ENCODE results near the gene DCDC2.
A peak's percentile ranks its signal among the peaks of the same experiment; 100 is the strongest.
"Not testable (repeated sequence)": the region's sequence is repeated elsewhere in the genome, so short reads cannot be mapped to it uniquely, and the experiment has no call there.

Gene DCDC2

DNA sequence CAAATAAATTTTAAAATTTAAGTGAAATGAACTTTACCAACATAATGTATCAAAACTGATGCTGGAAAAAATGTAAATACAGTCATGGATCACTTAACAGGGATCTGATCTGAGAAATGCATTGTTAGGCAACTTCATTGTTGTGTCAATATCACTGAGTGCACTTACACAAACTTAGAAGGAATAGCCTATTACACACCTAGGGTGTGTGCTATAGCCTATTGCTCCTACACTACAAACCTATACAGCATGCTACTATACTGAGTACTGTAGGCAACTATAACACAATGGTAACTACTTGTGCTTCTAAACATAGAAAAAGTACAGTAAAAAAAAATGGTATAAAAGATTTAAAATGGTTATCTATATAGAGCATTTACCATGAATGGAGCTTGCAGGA, 104.5 kb downstream of the DCDC2 start:
- DNase-seq: no peak

DNA sequence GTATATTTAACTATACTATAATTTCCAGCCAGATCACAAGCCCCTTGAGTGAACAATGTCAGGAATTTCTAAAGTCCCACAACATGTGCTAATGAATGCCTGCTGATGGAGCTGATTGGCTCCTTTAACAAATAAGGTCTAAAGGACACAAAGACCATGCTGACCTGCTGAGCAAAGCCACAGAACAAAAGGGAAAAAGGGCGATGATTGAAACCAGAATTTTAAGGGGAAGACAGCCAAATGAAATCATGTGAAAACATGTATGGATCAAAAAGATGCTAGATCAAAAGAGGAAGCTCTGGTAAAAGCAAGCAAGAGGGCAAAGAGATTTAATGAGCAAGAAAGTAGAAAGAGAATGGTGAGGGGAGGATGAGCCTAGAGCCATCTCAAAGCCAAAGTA, 105.6 kb downstream of the DCDC2 start:
- DNase-seq: no peak

DNA sequence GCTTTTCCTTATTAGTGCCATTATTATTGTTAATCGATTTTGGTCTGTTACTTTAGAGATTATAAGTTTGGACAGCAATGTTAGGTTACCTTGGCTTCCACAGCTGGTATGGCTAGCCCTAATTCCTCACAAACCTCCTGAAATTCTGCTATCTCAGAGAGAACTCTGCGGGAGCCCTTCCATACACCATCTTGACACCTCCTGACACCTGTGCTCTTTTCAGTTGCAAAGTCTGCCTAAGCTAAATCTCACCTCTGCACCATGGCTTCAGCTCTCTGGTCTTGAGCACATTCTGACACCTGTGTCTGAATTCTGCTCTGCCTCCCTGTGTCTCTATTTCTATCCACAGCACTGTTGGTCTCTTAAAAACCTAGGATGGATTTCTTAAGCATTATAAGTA, 106.5 kb downstream of the DCDC2 start:
- no peak for DNase-seq

DNA sequence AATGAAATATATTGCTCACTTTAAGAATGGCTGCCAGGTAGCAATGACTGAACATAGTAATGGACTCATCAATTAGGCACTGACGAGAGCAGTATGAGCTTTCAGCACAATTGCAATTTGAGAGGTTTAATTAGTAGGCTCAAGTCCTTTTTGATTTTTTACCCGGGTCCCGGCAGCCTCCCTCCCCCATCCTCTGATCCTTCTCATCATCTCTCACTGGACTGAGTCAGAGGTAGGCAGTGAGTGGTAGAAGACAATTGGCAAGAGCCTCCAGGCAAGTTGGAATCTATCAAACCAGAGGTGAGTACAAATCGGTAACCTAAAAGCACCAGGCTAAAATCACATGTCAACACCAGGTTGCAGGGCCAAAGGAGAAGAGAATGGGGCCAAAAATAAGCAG, 107.9 kb downstream of the DCDC2 start:
- no peak for DNase-seq

DNA sequence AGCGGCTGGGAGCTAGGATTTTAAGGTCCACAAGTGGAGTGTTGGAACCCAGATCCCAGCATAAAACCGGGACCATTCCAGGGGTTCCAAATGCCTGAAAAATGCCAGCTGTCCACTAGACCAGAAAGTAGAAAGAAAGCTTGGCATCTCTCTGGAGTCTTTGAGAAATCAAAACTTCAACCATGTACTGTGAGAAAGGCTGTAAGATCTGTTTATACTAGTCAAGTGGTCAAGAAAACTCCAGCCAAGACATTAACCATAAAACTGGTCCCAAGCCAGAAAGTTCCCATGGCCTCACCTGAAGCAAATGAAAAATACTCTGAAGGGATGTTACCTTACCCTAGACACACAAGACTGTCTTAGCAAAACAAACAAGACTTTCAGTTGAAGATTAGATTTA, 112.6 kb downstream of the DCDC2 start:
- no peak for DNase-seq

DNA sequence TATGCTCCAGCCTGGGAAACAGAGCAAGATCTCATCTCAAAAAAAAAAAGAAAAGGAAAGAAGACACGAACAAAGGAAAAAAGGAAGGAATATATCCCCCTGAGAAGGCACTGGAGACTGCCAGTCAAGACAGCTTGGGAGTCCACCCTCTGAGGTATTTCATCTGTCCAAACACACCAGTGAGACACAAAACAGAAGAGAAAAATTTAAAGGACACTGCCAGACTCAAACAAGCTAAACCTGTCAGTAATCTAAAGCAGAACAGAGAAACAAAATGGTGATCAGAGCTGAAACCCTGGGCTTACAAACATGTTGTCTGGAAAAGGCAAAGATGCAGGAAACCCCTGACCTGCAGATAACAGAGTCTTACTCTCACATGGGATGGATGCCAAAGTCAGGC, 114.9 kb downstream of the DCDC2 start:
- DNase-seq: no peak

DNA sequence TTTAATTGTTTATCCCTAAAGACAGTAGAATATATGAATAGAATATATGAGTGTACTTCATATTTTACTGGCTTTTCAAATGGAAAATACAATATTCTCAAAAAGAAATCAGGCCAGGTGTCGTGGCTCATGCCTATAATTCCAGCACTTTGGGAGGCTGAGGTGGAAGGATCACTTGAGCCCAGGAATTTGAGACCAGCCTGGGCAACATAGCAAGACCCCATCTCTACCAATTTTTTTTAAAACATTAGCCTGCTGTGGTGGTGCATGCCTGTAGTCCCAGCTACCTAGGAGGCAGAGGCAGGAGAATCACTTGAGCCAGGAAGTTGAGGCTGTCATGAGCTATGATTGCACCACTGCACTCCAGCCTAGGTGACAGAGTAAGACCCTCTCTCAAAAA, 116.1 kb downstream of the DCDC2 start:
- DNase-seq: not testable (repeated sequence)

DNA sequence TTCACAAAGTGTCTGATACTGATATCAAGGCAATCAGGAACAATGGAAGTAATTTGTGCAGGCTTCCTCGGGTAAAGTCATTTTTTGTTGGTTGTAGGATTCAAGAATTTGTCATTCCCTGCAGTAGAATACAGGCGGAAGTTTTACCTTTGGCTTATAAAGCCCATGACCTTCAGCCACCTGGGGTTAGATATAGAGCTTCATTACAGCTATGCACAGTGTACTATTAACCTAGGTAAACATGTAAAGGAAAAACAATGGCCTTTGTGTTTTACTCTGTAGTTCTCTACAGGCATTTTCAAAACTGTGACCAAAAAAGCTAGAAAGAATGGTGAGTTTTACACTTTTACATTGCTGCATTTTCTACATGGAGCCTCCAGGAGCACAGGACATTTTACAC, 116.9 kb downstream of the DCDC2 start:
- no peak for DNase-seq

DNA sequence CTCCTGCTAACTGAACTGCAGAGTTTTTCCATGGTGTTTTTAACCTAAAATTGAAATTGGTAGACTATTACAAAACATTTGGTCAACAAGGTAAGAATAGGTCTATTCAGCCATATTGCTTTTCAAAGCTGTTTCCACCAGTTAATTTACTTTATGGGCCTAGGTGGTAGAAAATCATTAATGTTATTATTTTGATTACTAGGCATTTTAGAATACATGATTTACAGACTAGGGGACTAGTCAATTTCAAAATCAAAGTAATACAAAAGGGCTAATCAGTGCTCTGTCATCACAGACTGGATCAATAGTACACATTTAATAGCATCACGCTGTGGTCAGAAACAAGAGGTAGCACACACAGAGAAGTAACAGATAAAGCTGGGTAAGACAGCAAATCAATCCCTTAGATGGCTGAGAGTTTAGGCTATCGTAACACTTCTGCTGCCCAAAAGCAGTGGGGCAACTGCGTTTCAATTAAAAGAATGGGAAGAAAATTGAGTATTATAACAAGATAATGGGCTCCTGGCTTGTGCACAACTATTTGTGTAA, 117.4 kb downstream of the DCDC2 start:
- DNase-seq: no peak

DNA sequence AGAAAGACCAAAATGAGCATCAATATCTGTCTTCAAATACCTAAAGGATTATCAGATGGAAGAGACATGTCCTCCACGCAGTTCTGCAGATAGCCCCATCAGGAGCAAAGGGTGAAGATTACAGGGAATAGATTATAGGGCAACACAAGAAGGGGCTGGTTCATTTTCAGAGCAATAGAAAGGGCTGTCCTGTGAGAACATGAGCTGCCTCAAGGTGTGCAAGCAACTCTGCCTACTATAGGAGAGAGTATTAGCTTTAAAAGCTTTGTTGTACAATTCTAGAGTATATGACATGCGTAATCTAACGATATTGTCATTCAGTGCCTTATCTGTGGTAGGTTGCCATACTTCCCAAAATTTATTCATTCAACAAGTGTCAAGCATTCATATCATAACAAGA, 119.2 kb downstream of the DCDC2 start:
- no peak for DNase-seq

DNA sequence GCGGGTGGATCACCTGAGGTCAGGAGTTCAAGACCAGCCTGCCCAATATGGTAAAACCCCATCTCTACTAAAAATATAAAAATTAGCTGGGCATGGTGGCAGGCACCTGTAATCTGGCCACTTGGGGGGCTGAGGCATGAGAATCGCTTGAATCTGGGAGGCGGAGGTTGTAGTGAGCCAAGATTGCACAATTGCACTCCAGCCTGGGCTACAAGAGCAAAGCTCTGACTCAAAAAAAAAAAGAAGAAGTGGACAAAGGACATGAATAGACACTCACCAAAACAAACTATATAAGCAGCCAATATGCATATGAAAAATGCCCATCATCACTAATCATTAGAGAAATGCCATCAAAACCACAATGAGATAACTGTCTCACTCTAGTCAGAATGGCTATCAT, 121.1 kb downstream of the DCDC2 start:
- not testable (repeated sequence) for DNase-seq

DNA sequence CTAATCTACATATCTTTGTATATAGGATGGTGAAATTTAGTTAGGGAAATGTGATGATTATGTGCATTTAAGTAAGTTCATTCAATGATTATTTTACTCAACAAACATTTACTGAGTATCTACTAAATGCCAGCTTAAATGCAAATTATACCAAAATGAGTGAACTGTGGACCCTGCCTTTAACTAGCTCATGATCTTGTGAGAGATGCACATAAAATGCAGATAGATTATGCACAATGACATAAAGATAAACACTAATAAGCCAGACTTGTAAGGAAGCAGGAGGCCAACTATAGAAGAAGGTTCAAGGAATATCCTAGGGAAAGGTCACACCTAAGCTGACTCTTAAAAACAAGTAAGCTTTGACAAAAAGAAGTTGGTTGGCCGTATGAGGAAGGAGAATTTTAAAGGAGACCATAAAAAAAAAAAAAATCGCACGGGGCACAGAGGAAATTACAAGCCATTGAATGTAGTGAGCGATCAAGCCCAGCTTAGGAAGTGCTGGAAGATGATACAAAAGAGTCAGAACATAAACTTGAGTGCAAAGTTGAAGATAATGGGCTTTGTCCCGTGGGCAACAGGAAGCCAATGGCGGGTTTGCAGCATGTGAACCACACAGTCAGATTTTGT, 123.9 kb downstream of the DCDC2 start:
- DNase-seq: no peak

DNA sequence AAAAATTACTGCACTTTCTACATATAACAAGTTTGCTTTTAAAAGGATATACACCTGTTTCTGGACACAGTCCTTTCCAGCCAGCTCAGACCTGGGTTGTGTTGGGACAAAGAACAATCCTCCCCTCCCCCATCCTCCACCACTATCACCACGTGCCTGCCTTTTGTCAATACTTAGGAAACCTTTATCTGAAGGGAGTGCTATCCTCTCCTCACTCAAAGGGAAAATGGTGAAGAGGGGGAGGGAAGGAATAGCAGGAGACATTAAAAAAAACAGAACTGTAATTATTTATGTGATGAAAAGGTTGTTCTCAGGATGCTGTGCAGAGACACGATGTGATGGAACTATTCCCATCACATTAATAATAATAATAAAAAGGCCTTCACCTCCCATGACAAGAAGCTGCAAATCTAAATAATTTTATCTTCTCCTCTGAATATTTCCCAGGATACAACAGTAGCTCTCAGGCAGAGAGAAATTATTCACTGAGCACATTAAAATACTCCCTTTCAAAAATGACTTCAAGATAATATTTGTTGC, 126.4 kb downstream of the DCDC2 start:
- DNase-seq: no peak

DNA sequence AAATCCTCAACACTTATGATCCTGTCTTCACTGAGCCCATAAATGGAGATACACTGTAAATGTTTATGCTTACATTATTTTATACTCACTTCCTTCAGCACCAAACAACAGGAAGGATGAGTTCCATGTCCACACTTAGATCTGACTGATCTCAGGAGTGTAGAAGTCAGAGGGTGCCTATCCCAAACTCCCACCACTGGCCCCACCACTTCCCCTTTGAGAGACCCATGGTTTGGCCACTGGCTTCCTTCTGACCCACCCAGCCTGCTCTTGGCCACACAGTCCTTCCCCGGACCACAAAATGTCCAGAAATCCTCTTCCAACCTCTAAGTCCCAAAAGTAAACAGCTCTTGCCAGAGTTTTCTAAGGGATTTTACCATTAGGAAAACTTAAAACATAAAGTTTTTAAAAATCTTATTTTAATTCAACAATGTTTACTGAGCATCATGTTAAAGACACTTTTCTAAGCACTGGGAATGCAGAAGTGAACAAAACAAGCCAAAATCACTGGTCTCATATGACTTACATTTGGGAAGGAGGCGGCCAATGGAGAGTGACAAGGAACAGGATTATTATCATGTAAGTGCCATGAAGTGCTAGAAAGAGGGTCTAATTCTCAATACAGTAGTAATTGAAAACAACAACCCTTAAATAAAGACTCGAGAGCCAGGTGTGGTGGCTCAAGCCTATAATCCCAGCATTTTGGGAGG, 128.0 kb downstream of the DCDC2 start:
- DNase-seq: no peak

DNA sequence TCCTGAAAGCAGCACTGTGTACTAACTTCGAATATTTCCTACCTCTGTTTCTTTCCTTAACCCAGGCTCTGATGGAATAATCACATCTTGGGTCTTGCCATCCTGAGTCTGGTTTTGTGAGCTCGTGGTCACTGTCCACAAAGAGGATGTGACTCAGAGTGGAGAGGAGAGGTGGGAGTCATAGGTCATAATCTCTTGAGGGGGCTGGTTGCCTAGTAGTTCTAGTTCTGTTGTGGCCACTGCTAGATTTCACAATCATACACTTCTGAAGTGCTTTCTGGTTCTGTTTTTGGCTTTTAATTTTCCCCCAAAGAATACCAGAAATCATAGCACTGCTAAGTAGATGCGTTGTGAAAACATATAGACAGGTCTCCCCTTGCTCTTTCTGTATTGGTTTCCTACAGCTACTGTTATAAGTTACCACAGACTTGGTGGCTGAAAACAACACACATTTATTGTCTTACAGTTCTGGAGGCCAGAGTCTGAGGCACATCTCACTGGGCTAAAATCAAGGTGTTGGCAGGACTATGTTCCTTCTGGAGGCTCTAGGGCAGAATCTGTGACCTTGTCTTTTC, 129.1 kb downstream of the DCDC2 start:
- DNase-seq: peak; percentile 2

DNA sequence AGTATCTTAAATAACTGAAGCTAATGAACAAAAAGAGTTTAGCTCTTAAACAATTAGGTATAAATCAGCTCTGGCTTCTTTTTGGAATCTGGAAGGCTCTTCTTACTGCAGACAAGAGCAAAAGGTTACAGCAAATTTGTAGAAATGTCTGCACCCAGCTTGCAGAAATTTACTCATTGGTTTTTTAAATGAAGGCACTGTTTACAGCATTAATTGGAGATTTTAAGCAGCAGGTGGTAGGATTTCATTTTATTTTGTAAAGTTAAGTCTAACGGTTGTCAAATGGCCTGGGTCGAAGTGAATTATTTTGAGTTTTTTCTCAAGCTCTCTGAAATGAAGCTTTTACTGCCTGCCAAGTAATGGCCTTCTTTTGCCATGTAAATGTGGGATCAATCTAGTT, 129.7 kb downstream of the DCDC2 start:
- no peak for DNase-seq

DNA sequence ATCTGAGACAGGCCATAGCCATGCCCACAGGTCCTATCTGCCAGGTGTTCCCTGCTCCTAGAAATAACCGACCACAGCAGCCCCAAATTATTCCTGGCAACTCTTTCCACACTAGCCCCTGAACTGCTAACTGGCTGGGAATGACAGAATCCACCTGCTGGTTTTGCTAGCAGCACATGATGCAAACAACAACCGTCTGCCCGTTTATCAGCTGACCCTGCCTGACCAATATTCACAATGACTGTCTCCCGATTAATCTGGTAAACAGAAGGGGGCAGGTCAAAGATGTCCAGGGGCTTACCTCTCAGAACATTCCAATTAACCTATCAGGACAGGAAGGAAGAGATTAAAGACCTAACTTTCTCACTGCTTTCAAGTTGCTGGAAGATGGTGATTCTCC, 130.3 kb downstream of the DCDC2 start:
- no peak for DNase-seq

DNA sequence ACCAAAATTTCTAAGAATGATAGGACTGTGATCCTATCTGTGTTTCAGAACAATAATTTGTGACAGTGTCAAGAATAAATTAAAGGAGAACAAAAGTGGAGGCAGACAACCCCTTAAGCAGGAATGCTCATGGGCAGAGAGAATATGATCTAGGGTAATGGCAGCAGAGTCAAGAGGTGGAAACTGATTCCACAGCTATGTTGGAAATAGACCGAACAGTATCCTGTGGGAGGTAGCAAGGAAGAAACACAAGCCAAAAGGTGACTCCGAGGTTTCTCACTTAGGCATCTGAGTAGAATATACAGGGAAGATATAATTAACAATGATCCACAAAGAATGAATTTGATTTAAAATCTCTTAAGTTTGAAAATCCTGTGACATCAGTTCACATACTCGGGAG, 131.3 kb downstream of the DCDC2 start:
- DNase-seq: no peak

DNA sequence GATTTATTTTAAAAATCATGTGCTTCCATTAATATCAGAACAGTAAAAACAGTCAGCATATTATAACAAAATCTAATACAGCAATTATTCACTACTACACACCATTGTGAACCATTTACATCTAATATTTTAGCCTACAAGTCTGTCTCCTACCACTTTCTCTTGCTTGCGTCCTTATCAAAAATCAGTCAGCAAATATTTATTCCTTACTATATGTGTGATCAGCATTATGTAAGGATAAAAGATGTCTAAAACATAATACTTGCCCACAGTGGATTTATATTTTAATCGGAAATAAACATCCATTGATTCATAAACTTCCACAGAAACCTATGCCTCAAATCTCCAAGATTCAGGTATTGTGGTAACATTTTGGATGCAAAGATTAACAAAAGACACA, 132.0 kb downstream of the DCDC2 start:
- DNase-seq: no peak

DNA sequence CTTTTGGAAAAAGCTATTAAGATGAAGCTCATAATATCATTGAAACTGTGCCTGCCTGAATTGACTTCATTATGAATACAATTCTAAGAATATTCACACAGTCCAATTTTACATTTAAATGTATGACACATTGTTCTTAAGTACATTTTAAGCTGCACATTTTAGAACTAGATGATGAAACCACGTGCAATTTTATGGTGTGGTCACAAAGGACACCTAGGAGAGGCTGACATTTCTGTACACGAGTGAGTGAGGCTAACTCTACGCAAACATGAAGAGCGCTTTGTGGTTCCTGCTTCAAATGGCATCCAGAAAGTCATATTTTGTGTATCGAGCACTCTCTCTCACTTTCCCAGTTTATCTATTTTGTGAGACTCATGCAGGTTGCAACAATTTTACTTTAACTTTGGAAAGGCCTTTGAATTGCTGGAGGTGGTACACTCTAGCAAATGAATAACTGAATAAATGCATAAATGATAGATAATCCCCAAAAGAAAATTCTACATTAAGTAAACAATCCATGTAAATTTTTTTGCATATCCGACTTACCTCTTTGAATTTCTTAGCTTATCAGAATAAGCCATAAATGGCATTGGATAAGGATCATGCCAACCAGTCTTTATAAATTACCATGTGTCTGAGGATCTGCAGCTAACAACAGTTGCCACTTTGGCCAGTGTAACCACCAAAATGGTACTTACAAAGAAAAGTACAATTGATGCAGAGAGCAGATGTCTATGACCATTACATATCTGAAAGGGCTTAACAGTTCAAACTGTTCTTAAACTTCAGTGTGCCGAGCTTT, 134.5 kb downstream of the DCDC2 start:
- no peak for DNase-seq

DNA sequence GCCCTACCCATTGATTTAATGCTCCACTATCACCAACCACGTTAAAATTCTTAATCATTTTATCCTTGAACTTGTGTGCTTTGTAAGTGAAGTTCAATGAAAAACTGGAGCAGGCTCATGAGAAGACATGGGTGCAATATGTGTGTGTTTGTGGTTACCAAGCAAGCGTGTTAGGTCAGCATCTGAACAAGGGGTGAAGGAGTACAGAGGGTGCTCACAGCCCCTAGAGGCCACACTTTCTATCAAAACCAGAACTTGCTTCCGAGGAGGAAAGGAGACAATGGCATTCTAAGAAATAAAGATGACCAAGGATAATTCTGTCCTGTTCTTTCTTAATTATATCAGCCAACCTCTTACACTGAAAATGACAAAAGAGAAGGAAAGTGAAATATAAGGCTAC, 138.2 kb downstream of the DCDC2 start:
- DNase-seq: no peak

DNA sequence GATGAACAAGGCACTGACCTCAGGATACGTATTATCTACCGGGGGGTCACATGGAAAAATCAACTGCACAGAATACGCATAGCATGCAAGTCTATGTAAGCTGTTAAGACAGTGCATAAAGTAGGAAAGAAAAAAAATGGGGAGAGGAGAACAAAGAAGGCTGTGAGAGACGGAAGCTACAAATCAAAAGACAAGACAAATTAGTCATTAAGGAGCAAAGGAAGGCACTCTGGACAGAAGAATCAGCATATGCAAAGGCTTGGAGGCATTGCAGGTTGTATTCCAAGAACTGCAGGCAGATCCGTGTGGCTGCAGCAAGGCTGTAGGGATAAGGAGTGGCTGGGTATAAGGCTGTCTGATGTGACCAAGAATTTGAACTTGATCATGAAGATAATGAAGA, 142.9 kb downstream of the DCDC2 start:
- DNase-seq: no peak

DNA sequence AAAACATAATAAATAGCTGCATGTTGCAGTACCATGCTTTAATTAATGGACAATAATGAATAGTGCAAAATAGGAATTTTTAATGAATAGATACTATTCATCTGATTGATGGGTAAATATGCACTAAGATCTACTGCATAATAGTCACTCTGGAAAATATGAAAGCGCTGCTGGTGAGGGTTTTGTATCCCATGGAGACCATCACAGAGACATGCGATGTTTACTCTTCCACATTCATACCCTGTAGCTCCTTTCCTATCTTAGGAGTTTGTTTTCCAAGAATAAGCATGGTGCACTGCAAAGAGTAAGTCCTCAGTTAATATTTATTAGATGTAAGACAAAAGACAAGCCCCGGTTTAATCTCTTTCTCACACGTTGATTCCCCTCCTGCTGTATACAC, 150.4 kb downstream of the DCDC2 start:
- DNase-seq: no peak

Data from NCI-H1694 treated with DMSO at 0.1 percent for 48 hours (cell line).